Stimulated activated CD4-positive, alpha-beta T cell treated with anti-CD3 and anti-CD28 coated beads, TNF-alpha, amount 100 ng/mL, for 24 hours (primary cell): Measurements from ENCODE around the gene TH.
"Not testable (repeated sequence)": the region's sequence is repeated elsewhere in the genome, so short reads cannot be mapped to it uniquely, and the experiment has no call there.

Experiments used
- DNase-seq, 3 experiments: peaks; one replicate each; pipeline ENCODE4 v3.0.0-alpha.2; 2020; ENCODE audit warnings: low read depth in 3 of 3

The TH gene

GRCh38 chr11:2178055-2178773, 6.6 kb upstream of the TH start:
- DNase-seq, result not testable (repeated sequence)

DNA sequence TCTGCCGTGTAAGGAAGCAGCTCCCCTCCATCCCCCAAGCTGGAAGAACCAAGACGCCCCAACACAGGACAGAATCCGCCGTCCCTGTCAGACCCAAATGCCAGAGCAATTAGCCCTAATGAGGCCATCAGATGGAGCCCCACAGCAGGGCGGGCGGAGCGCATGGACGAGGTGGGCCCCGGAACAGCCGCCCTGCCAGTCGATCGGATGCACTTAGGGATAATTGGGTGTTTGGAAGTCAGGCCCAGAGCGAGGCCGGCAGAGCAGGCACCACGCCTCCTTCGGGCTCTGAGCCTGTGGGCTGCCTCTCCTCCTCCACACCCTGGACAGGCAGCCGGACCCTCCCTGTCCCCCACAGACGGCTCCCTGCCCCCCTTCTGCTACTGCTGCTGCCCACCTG, 5.5 kb upstream of the TH start:
- no peak for DNase-seq

GRCh38 chr11:2176389-2176900, 4.8 kb upstream of the TH start:
- no peak for DNase-seq

DNA sequence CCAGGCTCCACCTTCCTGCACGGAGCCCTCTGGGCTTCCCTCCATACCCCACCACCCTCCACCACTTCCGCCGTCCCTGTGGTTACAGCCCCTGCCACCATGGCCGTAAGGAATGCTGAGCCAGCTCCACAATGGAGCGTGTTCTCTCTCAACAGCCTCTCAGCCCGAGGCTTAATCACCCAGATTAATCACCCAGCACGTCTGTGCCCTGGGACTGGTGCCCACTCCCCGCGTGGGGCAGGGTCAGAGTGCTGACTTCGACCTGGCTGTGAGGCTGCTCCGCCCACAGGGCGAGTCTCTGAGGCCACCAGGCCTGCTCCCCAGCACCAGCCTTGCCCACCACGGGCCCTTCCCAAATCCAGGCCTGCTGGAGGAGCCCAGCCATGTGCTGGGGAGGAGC, 4.0 kb upstream of the TH start:
- no peak for DNase-seq

GRCh38 chr11:2174361-2174760, 2.7 kb upstream of the TH start:
- DNase-seq, result no peak

DNA sequence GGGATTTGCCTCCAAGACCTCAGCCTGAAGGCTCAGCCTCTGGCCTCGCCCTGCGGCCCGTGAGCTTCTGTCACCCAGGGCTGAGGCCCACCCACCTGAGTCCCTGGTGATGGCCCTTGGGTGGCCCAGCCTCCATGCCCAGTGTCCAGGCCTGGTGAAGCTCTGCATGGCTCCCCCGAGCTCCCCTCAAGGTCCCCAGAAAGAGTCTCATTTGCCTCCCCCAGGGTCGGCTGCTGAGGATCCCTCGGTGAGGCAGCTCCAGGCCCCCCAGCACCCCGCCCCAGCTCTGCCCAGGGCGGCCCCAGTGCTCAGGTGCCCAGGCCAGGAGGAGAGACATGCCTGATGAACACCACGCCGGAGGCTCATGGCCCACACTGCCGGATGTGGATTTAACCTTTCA, 2.1 kb upstream of the TH start:
- DNase-seq, result no peak

DNA sequence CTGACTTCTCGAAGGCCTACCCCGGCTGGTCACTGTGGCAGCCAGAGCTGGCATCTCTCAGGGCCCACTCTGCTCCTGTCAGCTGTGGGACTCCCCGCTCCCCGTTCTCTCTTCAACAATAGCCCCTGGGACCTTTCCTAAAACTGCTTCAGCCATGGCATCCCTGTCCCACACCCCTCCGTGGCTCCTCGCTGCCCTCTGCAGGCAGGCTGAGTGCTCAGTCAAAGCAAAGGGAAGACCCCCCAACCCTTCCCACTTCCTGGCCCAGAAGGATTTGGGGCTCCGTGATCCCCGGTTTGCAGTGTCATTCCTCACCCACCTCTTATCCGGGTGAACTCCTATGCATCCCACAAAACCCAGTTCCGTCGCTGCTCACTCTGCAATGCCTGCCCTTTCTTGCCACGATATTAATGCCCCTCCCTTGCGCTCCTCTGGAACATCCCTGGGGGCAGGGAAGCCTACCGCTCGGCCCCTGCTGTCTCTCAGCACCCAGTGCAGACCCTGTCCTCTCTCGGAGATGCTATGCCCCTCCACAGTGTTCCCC, 1.6 kb upstream of the TH start:
- peak in 1 of 3 experiments; percentile 12 for DNase-seq

- no peak for DNase-seq
These were observed 1.1 kb upstream of the TH start for GRCh38 chr11:2172676-2173075.

GRCh38 chr11:2169626-2170570, 1.7 kb downstream of the TH start:
- DNase-seq, result no peak

GRCh38 chr11:2169005-2169378, 2.6 kb downstream of the TH start:
- DNase-seq, result no peak

- no peak for DNase-seq
These were observed 3.2 kb downstream of the TH start for GRCh38 chr11:2168286-2169004.

DNA sequence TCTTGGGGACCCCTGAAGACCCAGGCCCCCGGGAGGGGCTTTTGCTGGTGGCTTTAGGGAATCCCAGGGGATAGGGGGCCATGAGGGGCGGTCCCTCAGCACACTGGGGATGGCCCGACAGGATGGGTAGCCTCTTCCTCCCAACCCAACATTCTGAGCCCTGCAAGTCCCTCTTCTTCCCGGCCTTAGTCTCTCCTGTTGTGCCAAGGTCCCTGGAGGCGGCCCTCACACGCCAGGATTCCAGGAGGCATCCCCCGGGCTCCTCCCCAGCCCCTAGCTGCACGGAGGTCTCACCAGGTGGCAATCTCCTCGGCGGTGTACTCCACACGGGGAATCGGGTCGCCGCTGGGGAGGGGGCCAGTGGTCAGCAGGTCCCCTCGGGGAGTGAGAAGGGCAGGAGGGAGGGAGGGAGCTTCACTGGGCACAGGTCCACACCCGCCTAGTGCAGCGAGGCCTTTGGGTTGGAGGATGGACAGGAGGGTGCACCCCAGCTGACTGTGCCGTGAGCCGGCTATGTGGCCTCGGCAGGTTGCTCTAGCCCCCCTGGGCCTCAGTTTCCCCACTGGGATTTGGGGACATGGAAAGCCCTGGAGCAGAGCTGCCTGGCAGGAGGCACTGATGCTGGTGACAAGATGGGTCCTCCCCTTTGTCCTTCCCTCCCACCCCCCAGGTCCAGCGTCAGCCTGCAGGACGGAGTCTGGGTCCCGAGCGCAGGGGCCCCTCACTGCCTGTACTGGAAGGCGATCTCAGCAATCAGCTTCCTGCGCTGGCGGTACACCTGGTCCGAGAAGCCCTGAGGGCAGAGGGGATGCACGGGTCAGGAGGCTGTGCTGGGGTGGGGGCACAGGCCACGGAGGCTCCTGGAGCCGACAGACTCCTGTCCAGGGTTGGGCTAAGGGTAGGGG, 4.2 kb downstream of the TH start:
- no peak for DNase-seq

GRCh38 chr11:2166091-2166851, 5.3 kb downstream of the TH start:
- DNase-seq, result peak; percentile 10 to 51 (median 22)

GRCh38 chr11:2165571-2165970, 6.0 kb downstream of the TH start:
- DNase-seq, result no peak

DNA sequence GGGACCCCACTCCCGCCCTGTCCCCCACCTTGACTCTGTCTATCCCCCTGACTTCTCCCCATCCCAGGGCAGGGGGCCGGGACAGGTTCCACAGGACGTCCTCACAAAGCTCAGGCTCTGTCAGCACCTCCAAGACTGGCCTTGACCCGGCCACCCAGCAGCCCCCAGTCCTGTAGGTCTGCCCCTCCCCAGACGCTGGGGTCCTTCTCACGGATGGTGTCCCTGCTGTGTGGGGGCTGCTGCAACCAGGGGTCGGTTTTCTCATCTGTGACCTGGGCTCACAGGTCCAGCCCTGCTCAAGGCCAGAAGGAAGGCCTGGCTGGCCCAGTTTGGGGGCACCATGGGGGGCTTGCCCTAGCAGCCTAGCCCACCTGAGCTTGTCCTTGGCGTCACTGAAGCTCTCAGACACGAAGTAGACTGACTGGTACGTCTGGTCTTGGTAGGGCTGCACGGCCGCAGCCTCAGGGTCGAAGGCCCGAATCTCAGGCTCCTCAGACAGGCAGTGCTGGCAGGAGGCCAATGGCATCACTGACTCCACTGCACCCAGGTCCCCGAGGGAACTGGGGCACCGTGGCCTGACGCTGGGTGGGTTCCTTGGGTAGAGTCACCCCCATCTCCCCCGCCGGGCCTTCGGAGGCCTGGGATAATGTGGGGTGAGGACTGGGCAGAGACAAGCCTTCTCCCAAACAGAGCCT, 6.6 kb downstream of the TH start:
- no peak for DNase-seq

DNA sequence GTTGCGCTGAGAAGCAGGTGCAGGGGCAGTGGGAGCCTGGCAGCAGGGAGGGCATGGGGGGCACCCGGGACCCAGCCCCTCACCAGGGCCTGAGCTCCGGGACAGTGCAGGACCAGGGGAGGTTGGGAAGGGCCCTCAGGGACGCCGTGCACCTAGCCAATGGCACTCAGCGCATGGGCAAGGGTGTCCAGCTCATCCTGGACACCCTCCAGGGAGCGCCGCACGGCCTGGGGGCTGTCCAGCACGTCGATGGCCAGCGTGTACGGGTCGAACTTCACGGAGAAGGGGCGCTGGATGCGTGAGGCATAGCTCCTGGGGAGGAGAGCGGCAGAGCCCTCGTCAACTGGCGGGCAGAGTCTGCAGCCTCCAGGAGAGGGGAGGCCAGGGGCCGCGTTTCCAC, 7.5 kb downstream of the TH start:
- no peak for DNase-seq

DNA sequence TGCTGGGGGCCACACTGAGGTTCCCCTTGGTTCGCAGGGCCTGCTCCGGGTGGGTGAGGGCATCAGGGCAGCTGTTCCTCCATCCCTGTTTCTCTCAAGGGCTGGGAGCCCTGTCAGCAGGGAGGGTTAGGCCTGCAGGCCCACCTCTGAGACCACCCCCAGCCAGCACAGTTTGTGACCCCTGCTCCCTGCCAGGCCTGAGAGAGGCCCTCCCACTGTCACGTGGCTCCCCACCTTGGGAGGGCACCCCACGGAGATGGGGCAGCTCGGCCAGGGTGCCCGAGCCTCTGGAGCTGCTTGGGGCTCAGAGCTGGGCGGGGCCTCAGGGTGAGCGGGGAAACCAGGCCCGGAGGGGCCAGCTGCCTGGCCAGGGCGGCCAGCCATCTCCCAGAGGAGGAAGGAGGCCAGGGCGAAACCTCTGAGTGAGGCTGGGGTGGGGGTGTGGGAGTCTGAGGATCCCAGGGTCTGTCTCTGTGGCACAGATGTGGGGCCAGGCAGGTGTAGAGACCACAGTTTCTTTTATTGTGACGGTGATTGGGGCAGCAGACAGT, 8.1 kb downstream of the TH start:
- no peak for DNase-seq

- no peak for DNase-seq
These were observed 10.8 kb downstream of the TH start, which contains the start of gene INS for GRCh38 chr11:2160736-2161259. Gene INS, minus strand, starts transcription at chr11:2161209. Its CDS starts 238 bp downstream, at chr11:2160971.
